HCT116 (cell line): Measurements from ENCODE around the gene VEGFA. TPM values are rescaled to one million over a fixed set of nuclear protein-coding genes. Genes with fewer than 3 reads are reported as not detected.

Source experiments
- ATAC-seq: fragments of 200-7000 bp; cut with Tn5 transposase; 2 replicates; pipeline ENCODE4 v1.9.1; 2020; ENCODE audit warnings: mild to moderate bottlenecking, moderate library complexity
- BruUV-seq: library from RNA; stranded (reverse); fragments of 400-500 nt; replicated peaks from 2 replicates; lab custom pipeline; 2021; lab: Mats Ljungman, UMichigan
- CTCF ChIA-PET: fragments of 300-600 bp; sonication (Branson Sonifier 250); formaldehyde crosslinking; loops from one replicate; lab custom pipeline; 2021; ENCODE audit warnings: antibody characterized with exemption; lab: Charles Lee
- POLR2A ChIA-PET: fragments of 300-600, 350-600 bp; sonication (Branson Sonifier 250); formaldehyde crosslinking; loops from one replicate; lab custom pipeline; 2021; ENCODE audit warnings: antibody characterized with exemption; lab: Charles Lee
- RAD21 ChIA-PET, 2 experiments: fragments of 300-600 bp; sonication (Branson Sonifier 250); formaldehyde crosslinking; loops; one replicate each; lab custom pipeline; 2023; ENCODE audit warnings: low total read pairs in 2 of 2; ENCODE audit not compliant: uncharacterized antibody in 2 of 2, unreplicated experiment in 2 of 2, low non-redundant PET in 1 of 2; lab: Charles Lee
- DNase-seq: peaks from one replicate; pipeline ENCODE4 v3.0.0-alpha.2; 2010; ENCODE audit warnings: low read depth, low spot score
- H2AFZ ChIP-seq: fragments of 200-600 bp; shearing (Covaris generic), sonication (generic); 2 replicates; pipeline ENCODE4 v1.6.1; 2017; ENCODE audit warnings: low read depth, mixed run types, mixed read lengths, antibody characterized with exemption, low read length; ENCODE audit not compliant: poor library complexity, severe bottlenecking
- H3K27ac ChIP-seq: 2 replicates; pipeline ENCODE4 v1.5.1; 2012; ENCODE audit warnings: low read depth, low read length
- H3K27me3 ChIP-seq: fragments of 200-600 bp; sonication (generic); 2 replicates; pipeline ENCODE4 v1.6.1; 2016; ENCODE audit warnings: mixed run types, low read length, mixed read lengths; ENCODE audit not compliant: insufficient read depth
- H3K36me3 ChIP-seq, 2 experiments: fragments of 200-500 bp in 1 of 2; fragments of 200-600 bp in 1 of 2; sonication (Bioruptor generic) in 1 of 2; sonication (generic) in 1 of 2; 2 replicates each; pipeline versions ENCODE4 v1.5.1 to v1.6.1; 2014 to 2016; ENCODE audit warnings: low read length in 2 of 2, inconsistent platforms in 1 of 2, mixed read lengths in 1 of 2, mixed run types in 1 of 2; ENCODE audit not compliant: insufficient read depth in 2 of 2, control insufficient read depth in 1 of 2
- H3K4me1 ChIP-seq, 2 experiments: fragments of 200-600 bp in 1 of 2; sonication (generic) in 1 of 2; 2 replicates each; pipeline versions ENCODE4 v1.5.1 to v1.6.1; 2012 to 2017; ENCODE audit warnings: low read length in 2 of 2, inconsistent platforms in 1 of 2, mild to moderate bottlenecking in 1 of 2, mixed read lengths in 1 of 2, mixed run types in 1 of 2, moderate library complexity in 1 of 2; ENCODE audit not compliant: insufficient read depth in 2 of 2, control insufficient read depth in 1 of 2
- H3K4me2 ChIP-seq: fragments of 200-600 bp; sonication (generic); 2 replicates; pipeline ENCODE4 v1.6.1; 2017; ENCODE audit warnings: mixed run types, low read length, mixed read lengths
- H3K4me3 ChIP-seq, 2 experiments: fragments of 200-600 bp in 1 of 2; sonication (generic) in 1 of 2; replicated peaks in 1 of 2; 2 replicates each; pipeline ENCODE4 v1.5.1; 2011 to 2016; ENCODE audit warnings: low read length in 2 of 2, control low read depth in 1 of 2, low read depth in 1 of 2, mild to moderate bottlenecking in 1 of 2, mixed read lengths in 1 of 2, mixed run types in 1 of 2
- H3K79me2 ChIP-seq: fragments of 200-600 bp; sonication (generic); 2 replicates; pipeline ENCODE4 v1.6.1; 2017; ENCODE audit warnings: mild to moderate bottlenecking, mixed run types, low read length, moderate library complexity, mixed read lengths; ENCODE audit not compliant: insufficient read depth
- H3K9ac ChIP-seq: fragments of 200-600 bp; sonication (generic); 2 replicates; pipeline ENCODE4 v1.6.1; 2016; ENCODE audit warnings: low read length, mixed read lengths
- H3K9me2 ChIP-seq: fragments of 200-600 bp; sonication (generic), shearing (Covaris generic); 2 replicates; pipeline ENCODE4 v1.6.1; 2017; ENCODE audit warnings: mixed run types, mild to moderate bottlenecking, moderate library complexity; ENCODE audit not compliant: insufficient read depth
- H3K9me3 ChIP-seq, 2 experiments: fragments of 200-500 bp in 1 of 2; fragments of 200-600 bp in 1 of 2; sonication (Bioruptor generic) in 1 of 2; sonication (generic) in 1 of 2; 2 replicates each; pipeline ENCODE4 v1.6.1; 2014 to 2017; ENCODE audit warnings: low read length in 2 of 2, mixed read lengths in 2 of 2, inconsistent platforms in 1 of 2, low read depth in 1 of 2, mild to moderate bottlenecking in 1 of 2, mixed run types in 1 of 2, moderate library complexity in 1 of 2; ENCODE audit not compliant: control insufficient read depth in 1 of 2, insufficient read depth in 1 of 2
- H4K20me1 ChIP-seq: fragments of 200-600 bp; sonication (generic), shearing (Covaris generic); 2 replicates; pipeline ENCODE4 v1.6.1; 2017; ENCODE audit warnings: mixed run types, mild to moderate bottlenecking, moderate library complexity; ENCODE audit not compliant: insufficient read depth
- ATF3 ChIP-seq: IDR thresholded peaks from 2 replicates; pipeline ENCODE4 v1.6.1; 2012
- CBX3 ChIP-seq: IDR thresholded peaks from 2 replicates; pipeline ENCODE4 v1.6.1; 2012; ENCODE audit warnings: low read depth
- EGR1 ChIP-seq: IDR thresholded peaks from 2 replicates; pipeline ENCODE4 v1.6.1; 2012; ENCODE audit warnings: low read depth
- EZH2phosphoT487 ChIP-seq: fragments of 200-600 bp; IDR thresholded peaks from 2 replicates; pipeline ENCODE4 v1.6.1; 2018; ENCODE audit warnings: antibody characterized with exemption, borderline replicate concordance
- FOSL1 ChIP-seq: IDR thresholded peaks from 2 replicates; pipeline ENCODE4 v1.6.1; 2012; ENCODE audit warnings: low read depth
- JUND ChIP-seq: IDR thresholded peaks from 2 replicates; pipeline ENCODE4 v1.6.1; 2012
- POLR2A ChIP-seq: IDR thresholded peaks from 2 replicates; pipeline ENCODE4 v1.7.0; 2011; ENCODE audit warnings: borderline replicate concordance; ENCODE audit not compliant: insufficient read depth, insufficient read length; ENCODE audit errors: extremely low read depth
- POLR2AphosphoS5 ChIP-seq: IDR thresholded peaks from 2 replicates; pipeline ENCODE4 v1.6.1; 2011; ENCODE audit warnings: mild to moderate bottlenecking, low read depth, low read length, moderate library complexity
- RAD21 ChIP-seq: IDR thresholded peaks from 2 replicates; pipeline ENCODE4 v1.6.1; 2012; ENCODE audit warnings: low read depth, mild to moderate bottlenecking
- SIN3A ChIP-seq: IDR thresholded peaks from 2 replicates; pipeline ENCODE4 v1.6.1; 2012; ENCODE audit warnings: low read depth
- SP1 ChIP-seq: IDR thresholded peaks from 2 replicates; pipeline ENCODE4 v1.6.1; 2012; ENCODE audit warnings: low read depth
- TCF7L2 ChIP-seq: IDR thresholded peaks from 2 replicates; pipeline ENCODE4 v1.7.0; 2011; ENCODE audit warnings: borderline replicate concordance, inconsistent platforms; ENCODE audit not compliant: insufficient read depth, insufficient read length; ENCODE audit errors: extremely low read depth
- YY1 ChIP-seq: IDR thresholded peaks from 2 replicates; pipeline ENCODE4 v1.6.1; 2011; ENCODE audit warnings: low read length, low read depth, moderate library complexity, mild to moderate bottlenecking; ENCODE audit not compliant: insufficient replicate concordance; ENCODE audit errors: extremely low read depth
- ZNF274 ChIP-seq: fragments of 200-500 bp; sonication (Bioruptor generic); IDR thresholded peaks from 2 replicates; pipeline ENCODE4 v1.6.1; 2014; ENCODE audit warnings: mild to moderate bottlenecking, low read depth, low read length, inconsistent platforms
- intact Hi-C: fragments of 100-400 bp; cut with micrococcal nuclease; formaldehyde crosslinking; loops from 2 replicates; pipeline ENCODE4 v1.10.0; 2022
- total RNA-seq: library from RNA; stranded (reverse); gene quantifications from one replicate; pipeline ENCODE4 v1.2.1, GENCODE V29; 2021; ENCODE audit not compliant: unreplicated experiment
- TF ChIP-seq, protein P1 (sequence below): IDR thresholded peaks from 2 replicates; pipeline ENCODE4 v1.6.1; 2012; ENCODE audit warnings: low read depth
- TF ChIP-seq, protein P2 (sequence below): IDR thresholded peaks from 2 replicates; pipeline ENCODE4 v1.6.1; 2011; ENCODE audit warnings: mild to moderate bottlenecking, low read length, moderate library complexity; ENCODE audit not compliant: insufficient replicate concordance; ENCODE audit errors: extremely low read depth

VEGFA gene
- total RNA-seq, 1 experiment from 2014 or later, result 112 TPM

DNA sequence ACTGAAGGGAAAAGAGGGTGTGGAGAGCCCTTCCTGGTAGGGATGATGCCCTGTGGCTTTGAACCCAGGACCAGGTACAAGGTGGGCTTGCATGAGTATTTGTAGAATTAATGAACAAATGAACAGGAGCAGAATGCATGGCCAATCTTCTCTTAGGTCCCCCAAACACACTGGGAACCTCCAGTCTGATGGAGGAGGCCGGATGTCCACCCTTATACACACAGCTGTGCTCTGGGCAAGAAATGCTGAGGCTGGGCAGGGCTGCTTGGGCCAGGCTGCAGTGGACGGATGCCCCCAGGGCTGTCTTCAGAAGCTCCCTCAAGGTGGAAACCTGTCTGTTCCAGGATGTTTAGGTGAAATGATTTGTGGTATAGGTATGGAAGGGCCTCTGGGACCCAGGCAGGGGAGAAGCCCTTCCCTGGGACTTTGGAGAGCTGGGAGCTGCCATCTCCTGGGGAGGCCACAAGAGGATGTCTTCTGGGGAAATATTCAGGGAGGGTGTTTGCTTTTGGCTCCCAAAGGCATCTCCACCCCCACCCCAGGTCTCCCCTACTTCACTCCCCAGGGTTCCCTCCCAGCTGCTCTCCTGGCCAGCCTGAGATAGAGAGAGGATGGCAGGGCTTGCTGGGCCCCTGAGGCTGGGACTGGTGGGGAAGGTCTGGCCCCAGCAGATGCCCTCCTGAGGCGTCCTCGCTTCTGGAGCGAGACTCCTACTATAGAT lies 23.3 kb downstream of the VEGFA start:
- no peak for ATAC-seq
- Histone ChIP-seq H3K27me3 (no peaks in the 10 kb centered on the region), H3K36me3 (no peaks in the 10 kb centered on the region), H3K4me2 (no peak overlapping the region), H3K27ac (no peak overlapping the region), H3K9me3 (no peaks in the 10 kb centered on the region), H3K79me2 (no peaks in the 10 kb centered on the region), H3K9ac (no peak overlapping the region), H2AFZ (no peak overlapping the region), H4K20me1 (no peaks in the 10 kb centered on the region), H3K4me1 (peaks cover 6 to 11% of the 10 kb centered on the region in 2 experiments), H3K9me2 (no peaks in the 10 kb centered on the region), H3K4me3 (no peak overlapping the region)
- TF ChIP-seq FOSL1 (no peak), POLR2A (no peak), EZH2phosphoT487 (no peak), SP1 (no peak), JUND (no peak), EGR1 (no peak), TCF7L2 (no peak), RAD21 (no peak), CBX3 (no peak), ATF3 (no peak), SIN3A (no peak), POLR2AphosphoS5 (no peak), YY1 (no peak), ZNF274 (no peak)
- TF ChIP-seq, protein P1, sequence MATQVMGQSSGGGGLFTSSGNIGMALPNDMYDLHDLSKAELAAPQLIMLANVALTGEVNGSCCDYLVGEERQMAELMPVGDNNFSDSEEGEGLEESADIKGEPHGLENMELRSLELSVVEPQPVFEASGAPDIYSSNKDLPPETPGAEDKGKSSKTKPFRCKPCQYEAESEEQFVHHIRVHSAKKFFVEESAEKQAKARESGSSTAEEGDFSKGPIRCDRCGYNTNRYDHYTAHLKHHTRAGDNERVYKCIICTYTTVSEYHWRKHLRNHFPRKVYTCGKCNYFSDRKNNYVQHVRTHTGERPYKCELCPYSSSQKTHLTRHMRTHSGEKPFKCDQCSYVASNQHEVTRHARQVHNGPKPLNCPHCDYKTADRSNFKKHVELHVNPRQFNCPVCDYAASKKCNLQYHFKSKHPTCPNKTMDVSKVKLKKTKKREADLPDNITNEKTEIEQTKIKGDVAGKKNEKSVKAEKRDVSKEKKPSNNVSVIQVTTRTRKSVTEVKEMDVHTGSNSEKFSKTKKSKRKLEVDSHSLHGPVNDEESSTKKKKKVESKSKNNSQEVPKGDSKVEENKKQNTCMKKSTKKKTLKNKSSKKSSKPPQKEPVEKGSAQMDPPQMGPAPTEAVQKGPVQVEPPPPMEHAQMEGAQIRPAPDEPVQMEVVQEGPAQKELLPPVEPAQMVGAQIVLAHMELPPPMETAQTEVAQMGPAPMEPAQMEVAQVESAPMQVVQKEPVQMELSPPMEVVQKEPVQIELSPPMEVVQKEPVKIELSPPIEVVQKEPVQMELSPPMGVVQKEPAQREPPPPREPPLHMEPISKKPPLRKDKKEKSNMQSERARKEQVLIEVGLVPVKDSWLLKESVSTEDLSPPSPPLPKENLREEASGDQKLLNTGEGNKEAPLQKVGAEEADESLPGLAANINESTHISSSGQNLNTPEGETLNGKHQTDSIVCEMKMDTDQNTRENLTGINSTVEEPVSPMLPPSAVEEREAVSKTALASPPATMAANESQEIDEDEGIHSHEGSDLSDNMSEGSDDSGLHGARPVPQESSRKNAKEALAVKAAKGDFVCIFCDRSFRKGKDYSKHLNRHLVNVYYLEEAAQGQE, result no peak
- TF ChIP-seq, protein P2, sequence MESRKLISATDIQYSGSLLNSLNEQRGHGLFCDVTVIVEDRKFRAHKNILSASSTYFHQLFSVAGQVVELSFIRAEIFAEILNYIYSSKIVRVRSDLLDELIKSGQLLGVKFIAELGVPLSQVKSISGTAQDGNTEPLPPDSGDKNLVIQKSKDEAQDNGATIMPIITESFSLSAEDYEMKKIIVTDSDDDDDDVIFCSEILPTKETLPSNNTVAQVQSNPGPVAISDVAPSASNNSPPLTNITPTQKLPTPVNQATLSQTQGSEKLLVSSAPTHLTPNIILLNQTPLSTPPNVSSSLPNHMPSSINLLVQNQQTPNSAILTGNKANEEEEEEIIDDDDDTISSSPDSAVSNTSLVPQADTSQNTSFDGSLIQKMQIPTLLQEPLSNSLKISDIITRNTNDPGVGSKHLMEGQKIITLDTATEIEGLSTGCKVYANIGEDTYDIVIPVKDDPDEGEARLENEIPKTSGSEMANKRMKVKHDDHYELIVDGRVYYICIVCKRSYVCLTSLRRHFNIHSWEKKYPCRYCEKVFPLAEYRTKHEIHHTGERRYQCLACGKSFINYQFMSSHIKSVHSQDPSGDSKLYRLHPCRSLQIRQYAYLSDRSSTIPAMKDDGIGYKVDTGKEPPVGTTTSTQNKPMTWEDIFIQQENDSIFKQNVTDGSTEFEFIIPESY, result no peak
- RAD21 ChIA-PET, result no interaction called here
- POLR2A ChIA-PET, result no interaction called here
- no peak for DNase-seq
- CTCF ChIA-PET, result interaction anchor here (1.3 kb wide), 1 partner anchor 286 kb away, joined by 3 read pairs; no protein-coding TSS in a partner anchor
- intact Hi-C loops, result no loop called here
- no TSS peak for BruUV-seq
